ENCODE data around the gene MACF1. TPM values are rescaled to one million over a fixed set of nuclear protein-coding genes. Genes with fewer than 3 reads are reported as not detected.

MACF1 gene
- total and polyA plus RNA-seq, 4 donors: 23.3 to 216 (median 51.2) TPM

DNA sequence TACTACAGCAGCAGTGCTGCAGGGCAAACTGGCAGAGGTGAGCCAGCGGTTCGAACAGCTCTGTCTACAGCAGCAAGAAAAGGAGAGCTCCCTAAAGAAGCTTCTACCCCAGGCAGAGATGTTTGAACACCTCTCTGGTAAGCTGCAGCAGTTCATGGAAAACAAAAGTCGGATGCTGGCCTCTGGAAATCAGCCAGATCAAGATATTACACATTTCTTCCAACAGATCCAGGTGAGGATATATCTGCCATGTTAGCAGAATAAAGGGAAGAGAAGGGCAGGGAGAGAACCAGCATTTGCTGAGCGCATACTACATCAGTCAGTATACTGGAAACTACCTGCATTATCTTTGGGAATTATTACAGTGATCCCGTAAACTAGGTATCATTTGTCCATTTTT lies 157.0 kb downstream of the MACF1 start:
- H3K4me3 ChIP-seq (ENCODE audit: low read depth in 1 of 3, low read length in 3 of 3): no peak overlapping the region
- peaks cover 0 to 3% (median 0%) of the 10 kb centered on the region in 4 donors for H3K4me1 ChIP-seq (ENCODE audit: control insufficient read depth in 4 of 4, insufficient read depth in 4 of 4, low read length in 3 of 4)
- no peaks in the 10 kb centered on the region for H3K9me3 ChIP-seq (ENCODE audit: control insufficient read depth in 4 of 4, low read length in 3 of 4)
- TF ChIP-seq TAF1 (conservative IDR thresholded peaks at IDR 0.05): no peak
- TF ChIP-seq SP1 (IDR thresholded peaks at IDR 0.05): no peak
- no peak for TF ChIP-seq HNF4A (conservative IDR thresholded peaks at IDR 0.05)
- no peak for TF ChIP-seq RXRA (IDR thresholded peaks at IDR 0.05)
- no peak for TF ChIP-seq EGR1 (IDR thresholded peaks at IDR 0.05; ENCODE audit: low read depth in 2 of 2)
- no peak for TF ChIP-seq FOXA1 (IDR thresholded peaks at IDR 0.05)
- TF ChIP-seq FOXA2 (IDR thresholded peaks at IDR 0.05): no peak
- TF ChIP-seq YY1 (IDR thresholded peaks at IDR 0.05): no peak
- TF ChIP-seq, protein P1, sequence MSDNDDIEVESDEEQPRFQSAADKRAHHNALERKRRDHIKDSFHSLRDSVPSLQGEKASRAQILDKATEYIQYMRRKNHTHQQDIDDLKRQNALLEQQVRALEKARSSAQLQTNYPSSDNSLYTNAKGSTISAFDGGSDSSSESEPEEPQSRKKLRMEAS (IDR thresholded peaks at IDR 0.05): no peak
- TF ChIP-seq, protein P2, sequence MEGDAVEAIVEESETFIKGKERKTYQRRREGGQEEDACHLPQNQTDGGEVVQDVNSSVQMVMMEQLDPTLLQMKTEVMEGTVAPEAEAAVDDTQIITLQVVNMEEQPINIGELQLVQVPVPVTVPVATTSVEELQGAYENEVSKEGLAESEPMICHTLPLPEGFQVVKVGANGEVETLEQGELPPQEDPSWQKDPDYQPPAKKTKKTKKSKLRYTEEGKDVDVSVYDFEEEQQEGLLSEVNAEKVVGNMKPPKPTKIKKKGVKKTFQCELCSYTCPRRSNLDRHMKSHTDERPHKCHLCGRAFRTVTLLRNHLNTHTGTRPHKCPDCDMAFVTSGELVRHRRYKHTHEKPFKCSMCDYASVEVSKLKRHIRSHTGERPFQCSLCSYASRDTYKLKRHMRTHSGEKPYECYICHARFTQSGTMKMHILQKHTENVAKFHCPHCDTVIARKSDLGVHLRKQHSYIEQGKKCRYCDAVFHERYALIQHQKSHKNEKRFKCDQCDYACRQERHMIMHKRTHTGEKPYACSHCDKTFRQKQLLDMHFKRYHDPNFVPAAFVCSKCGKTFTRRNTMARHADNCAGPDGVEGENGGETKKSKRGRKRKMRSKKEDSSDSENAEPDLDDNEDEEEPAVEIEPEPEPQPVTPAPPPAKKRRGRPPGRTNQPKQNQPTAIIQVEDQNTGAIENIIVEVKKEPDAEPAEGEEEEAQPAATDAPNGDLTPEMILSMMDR (IDR thresholded peaks at IDR 0.05; ENCODE audit: low read depth, low read length, missing input control): no peak
- TF ChIP-seq, protein P3, sequence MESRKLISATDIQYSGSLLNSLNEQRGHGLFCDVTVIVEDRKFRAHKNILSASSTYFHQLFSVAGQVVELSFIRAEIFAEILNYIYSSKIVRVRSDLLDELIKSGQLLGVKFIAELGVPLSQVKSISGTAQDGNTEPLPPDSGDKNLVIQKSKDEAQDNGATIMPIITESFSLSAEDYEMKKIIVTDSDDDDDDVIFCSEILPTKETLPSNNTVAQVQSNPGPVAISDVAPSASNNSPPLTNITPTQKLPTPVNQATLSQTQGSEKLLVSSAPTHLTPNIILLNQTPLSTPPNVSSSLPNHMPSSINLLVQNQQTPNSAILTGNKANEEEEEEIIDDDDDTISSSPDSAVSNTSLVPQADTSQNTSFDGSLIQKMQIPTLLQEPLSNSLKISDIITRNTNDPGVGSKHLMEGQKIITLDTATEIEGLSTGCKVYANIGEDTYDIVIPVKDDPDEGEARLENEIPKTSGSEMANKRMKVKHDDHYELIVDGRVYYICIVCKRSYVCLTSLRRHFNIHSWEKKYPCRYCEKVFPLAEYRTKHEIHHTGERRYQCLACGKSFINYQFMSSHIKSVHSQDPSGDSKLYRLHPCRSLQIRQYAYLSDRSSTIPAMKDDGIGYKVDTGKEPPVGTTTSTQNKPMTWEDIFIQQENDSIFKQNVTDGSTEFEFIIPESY (IDR thresholded peaks at IDR 0.05): no peak
- TF ChIP-seq, protein P4, sequence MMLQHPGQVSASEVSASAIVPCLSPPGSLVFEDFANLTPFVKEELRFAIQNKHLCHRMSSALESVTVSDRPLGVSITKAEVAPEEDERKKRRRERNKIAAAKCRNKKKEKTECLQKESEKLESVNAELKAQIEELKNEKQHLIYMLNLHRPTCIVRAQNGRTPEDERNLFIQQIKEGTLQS (IDR thresholded peaks at IDR 0.05): no peak
- TF ChIP-seq, protein P5, sequence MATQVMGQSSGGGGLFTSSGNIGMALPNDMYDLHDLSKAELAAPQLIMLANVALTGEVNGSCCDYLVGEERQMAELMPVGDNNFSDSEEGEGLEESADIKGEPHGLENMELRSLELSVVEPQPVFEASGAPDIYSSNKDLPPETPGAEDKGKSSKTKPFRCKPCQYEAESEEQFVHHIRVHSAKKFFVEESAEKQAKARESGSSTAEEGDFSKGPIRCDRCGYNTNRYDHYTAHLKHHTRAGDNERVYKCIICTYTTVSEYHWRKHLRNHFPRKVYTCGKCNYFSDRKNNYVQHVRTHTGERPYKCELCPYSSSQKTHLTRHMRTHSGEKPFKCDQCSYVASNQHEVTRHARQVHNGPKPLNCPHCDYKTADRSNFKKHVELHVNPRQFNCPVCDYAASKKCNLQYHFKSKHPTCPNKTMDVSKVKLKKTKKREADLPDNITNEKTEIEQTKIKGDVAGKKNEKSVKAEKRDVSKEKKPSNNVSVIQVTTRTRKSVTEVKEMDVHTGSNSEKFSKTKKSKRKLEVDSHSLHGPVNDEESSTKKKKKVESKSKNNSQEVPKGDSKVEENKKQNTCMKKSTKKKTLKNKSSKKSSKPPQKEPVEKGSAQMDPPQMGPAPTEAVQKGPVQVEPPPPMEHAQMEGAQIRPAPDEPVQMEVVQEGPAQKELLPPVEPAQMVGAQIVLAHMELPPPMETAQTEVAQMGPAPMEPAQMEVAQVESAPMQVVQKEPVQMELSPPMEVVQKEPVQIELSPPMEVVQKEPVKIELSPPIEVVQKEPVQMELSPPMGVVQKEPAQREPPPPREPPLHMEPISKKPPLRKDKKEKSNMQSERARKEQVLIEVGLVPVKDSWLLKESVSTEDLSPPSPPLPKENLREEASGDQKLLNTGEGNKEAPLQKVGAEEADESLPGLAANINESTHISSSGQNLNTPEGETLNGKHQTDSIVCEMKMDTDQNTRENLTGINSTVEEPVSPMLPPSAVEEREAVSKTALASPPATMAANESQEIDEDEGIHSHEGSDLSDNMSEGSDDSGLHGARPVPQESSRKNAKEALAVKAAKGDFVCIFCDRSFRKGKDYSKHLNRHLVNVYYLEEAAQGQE (IDR thresholded peaks at IDR 0.05): no peak
- 74% methylated on average over 5 of the region's 5 CpGs for WGBS
- no peak overlapping the region for H3K9ac ChIP-seq (ENCODE audit: low read depth in 1 of 2, low read length in 2 of 2)
- DNase-seq (ENCODE audit: low spot score): no peak
- H3K27me3 ChIP-seq (ENCODE audit: control insufficient read depth in 4 of 4, insufficient read depth in 4 of 4, low read length in 3 of 4): no peaks in the 10 kb centered on the region
- H3K27ac ChIP-seq (ENCODE audit: low read depth in 1 of 2, low read length in 2 of 2): peak overlapping the region in 1 of 2 donors; percentile 3
- H3K36me3 ChIP-seq (ENCODE audit: control insufficient read depth in 4 of 4, insufficient read depth in 3 of 4, low read depth in 1 of 4, low read length in 3 of 4): peaks cover 16 to 63% (median 54%) of the 10 kb centered on the region in 4 donors

DNA sequence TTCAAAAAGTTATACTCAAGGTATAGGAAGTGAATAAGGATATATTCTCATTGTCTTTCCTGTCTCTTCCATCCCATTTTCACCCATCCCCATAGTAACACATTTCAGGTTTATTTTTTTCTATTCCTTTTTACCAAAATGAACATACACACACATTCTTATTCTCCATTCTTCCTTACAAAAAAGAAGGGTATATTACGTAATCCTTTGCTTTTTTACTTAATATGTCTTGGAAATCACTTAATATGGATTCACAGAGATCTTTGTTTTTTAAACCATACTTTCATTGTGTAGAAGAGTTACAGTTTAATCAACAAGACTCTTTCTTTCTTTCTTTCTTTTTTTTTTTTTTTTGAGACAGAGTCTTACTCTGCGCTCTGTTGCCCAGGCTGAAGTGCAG lies 158.8 kb downstream of the MACF1 start:
- no peak for DNase-seq (ENCODE audit: low spot score)
- Histone ChIP-seq H3K27me3 (ENCODE audit: control insufficient read depth in 4 of 4, insufficient read depth in 4 of 4, low read length in 3 of 4) (no peaks in the 10 kb centered on the region), H3K4me3 (ENCODE audit: low read depth in 1 of 3, low read length in 3 of 3) (no peak overlapping the region), H3K9ac (ENCODE audit: low read depth in 1 of 2, low read length in 2 of 2) (no peak overlapping the region), H3K4me1 (ENCODE audit: control insufficient read depth in 4 of 4, insufficient read depth in 4 of 4, low read length in 3 of 4) (peaks cover 0 to 3% (median 0%) of the 10 kb centered on the region in 4 donors), H3K9me3 (ENCODE audit: control insufficient read depth in 4 of 4, low read length in 3 of 4) (no peaks in the 10 kb centered on the region), H3K27ac (ENCODE audit: low read depth in 1 of 2, low read length in 2 of 2) (no peak overlapping the region), H3K36me3 (ENCODE audit: control insufficient read depth in 4 of 4, insufficient read depth in 3 of 4, low read depth in 1 of 4, low read length in 3 of 4) (peaks cover 10 to 55% (median 43%) of the 10 kb centered on the region in 4 donors)
- WGBS: 99% methylated on average over 2 of the region's 2 CpGs
- TF ChIP-seq FOXA2 (IDR thresholded peaks at IDR 0.05) (no peak), HNF4G (IDR thresholded peaks at IDR 0.05) (no peak), TAF1 (conservative IDR thresholded peaks at IDR 0.05) (no peak), JUND (IDR thresholded peaks at IDR 0.05) (no peak), HNF4A (conservative IDR thresholded peaks at IDR 0.05) (no peak), RAD21 (IDR thresholded peaks at IDR 0.05) (no peak), NR2F2 (IDR thresholded peaks at IDR 0.05) (no peak), GABPA (IDR thresholded peaks at IDR 0.05 in 1 of 2, conservative IDR thresholded peaks at IDR 0.05 in 1 of 2) (no peak), RXRA (IDR thresholded peaks at IDR 0.05) (no peak), YY1 (IDR thresholded peaks at IDR 0.05) (no peak)
- TF ChIP-seq, protein P5 (IDR thresholded peaks at IDR 0.05): no peak
- TF ChIP-seq, protein P3 (IDR thresholded peaks at IDR 0.05): no peak
- TF ChIP-seq, protein P1 (IDR thresholded peaks at IDR 0.05): no peak
